ENCODE results near the gene HS6ST1. TPM values are rescaled to one million over a fixed set of nuclear protein-coding genes. Genes with fewer than 3 reads are reported as not detected.

The HS6ST1 gene
- total RNA-seq, 4 donors from 2014 or later = 44.6 to 63.3 (median 53.5) TPM

DNA sequence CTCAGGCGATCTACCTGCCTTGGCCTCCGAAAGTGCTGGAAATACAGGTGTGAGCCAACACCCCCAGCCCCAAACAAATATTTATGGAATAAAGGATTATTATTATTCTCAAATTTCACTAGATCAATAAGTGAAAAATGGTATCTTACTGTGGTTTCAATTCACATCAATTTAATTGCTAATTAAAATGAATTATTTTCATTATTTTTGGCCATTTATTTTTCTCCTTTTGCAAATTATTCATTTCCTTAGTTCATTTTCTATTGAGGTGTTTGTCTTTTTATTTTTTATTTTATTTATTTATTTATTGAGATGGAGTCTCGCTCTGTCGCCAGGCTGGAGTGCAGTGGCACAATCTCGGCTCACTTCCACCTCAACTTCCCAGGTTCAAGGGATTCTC, 11.9 kb upstream of the HS6ST1 start:
- in situ Hi-C loops (cut with MboI; ENCODE audit: low sequenced_read_pairs in 4 of 4) (no loop called here), intact Hi-C loops (cut with DNase I; ENCODE audit: low total_unique reads) (no loop called here)
- no peak for ATAC-seq
- Histone ChIP-seq H3K9me3 (peaks cover 0 to 8% (median 0%) of the 10 kb centered on the region in 3 donors), H3K36me3 (no peaks in the 10 kb centered on the region), H3K27ac (no peak overlapping the region), H3K4me3 (no peak overlapping the region), H3K4me1 (peaks cover 3 to 5% of the 10 kb centered on the region in 2 donors), H3K27me3 (no peaks in the 10 kb centered on the region)
- TF ChIP-seq POLR2A (IDR thresholded peaks at IDR 0.05) = no peak
- TF ChIP-seq, protein P1, sequence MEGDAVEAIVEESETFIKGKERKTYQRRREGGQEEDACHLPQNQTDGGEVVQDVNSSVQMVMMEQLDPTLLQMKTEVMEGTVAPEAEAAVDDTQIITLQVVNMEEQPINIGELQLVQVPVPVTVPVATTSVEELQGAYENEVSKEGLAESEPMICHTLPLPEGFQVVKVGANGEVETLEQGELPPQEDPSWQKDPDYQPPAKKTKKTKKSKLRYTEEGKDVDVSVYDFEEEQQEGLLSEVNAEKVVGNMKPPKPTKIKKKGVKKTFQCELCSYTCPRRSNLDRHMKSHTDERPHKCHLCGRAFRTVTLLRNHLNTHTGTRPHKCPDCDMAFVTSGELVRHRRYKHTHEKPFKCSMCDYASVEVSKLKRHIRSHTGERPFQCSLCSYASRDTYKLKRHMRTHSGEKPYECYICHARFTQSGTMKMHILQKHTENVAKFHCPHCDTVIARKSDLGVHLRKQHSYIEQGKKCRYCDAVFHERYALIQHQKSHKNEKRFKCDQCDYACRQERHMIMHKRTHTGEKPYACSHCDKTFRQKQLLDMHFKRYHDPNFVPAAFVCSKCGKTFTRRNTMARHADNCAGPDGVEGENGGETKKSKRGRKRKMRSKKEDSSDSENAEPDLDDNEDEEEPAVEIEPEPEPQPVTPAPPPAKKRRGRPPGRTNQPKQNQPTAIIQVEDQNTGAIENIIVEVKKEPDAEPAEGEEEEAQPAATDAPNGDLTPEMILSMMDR (IDR thresholded peaks at IDR 0.05 in 4 of 5, conservative IDR thresholded peaks at IDR 0.05 in 1 of 5) = no peak
- no peak for DNase-seq

GRCh38 chr2:128329607-128330006, 10.9 kb upstream of the HS6ST1 start:
- in situ Hi-C loops (cut with MboI; ENCODE audit: low sequenced_read_pairs in 4 of 4) = no loop called here
- peaks cover 0 to 8% (median 0%) of the 10 kb centered on the region in 3 donors for H3K9me3 ChIP-seq
- intact Hi-C loops (cut with DNase I; ENCODE audit: low total_unique reads) = loop anchor here (10.0 kb wide), 4 partner anchors 135 to 1855 kb away; partner anchors contain the start of genes MZT2B, SMPD4 and UGGT1
- H3K27me3 ChIP-seq = no peaks in the 10 kb centered on the region
- no peak overlapping the region for H3K27ac ChIP-seq
- H3K36me3 ChIP-seq = no peaks in the 10 kb centered on the region
- H3K4me1 ChIP-seq = peaks cover 7 to 9% of the 10 kb centered on the region in 2 donors
- H3K4me3 ChIP-seq = no peak overlapping the region
- TF ChIP-seq POLR2A (IDR thresholded peaks at IDR 0.05) = no peak
- TF ChIP-seq, protein P1 (IDR thresholded peaks at IDR 0.05 in 4 of 5, conservative IDR thresholded peaks at IDR 0.05 in 1 of 5) = no peak
- DNase-seq (no peak), ATAC-seq (no peak)

DNA sequence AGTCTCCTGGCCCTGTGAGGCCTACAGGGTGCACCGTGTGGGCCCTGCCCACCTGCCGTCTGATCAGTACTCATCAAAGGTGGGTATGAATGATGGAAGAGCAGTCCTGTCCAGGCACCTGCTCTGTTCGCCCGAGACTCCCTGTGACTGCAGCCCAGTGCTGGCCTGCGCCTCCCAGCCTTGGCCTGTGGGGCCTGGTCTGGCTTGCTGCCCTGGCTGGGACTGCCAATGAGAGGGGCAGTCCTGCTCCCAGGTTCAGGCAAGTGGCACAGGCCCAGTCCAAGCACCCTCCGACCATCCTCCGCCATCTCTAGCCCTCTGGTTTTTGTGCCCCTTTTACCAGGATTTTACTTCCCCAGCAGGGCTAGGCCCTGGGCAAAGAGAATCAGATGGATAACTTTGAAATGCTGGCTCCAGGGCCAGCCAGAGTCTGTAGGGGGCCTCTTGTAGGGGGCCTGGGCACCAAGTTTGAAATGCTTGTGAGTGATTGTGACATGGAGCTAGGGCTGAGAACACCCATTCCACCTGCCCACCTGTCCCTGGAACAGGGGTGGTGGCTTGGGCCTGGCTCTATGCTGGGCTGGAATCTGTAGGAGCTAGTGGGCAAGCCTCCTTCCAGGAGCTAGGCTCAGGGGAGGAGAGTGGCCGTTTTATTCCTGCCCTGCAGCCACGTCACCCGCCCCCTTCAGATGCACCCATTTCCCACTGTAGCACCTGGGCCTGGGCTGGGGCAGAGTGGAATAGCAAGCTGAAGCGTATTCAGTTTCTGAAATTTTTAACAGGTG, 8.7 kb upstream of the HS6ST1 start:
- no peak for ATAC-seq
- Histone ChIP-seq H3K4me1 (peaks cover 7 to 13% of the 10 kb centered on the region in 2 donors), H3K4me3 (no peak overlapping the region), H3K27me3 (no peaks in the 10 kb centered on the region), H3K27ac (no peak overlapping the region), H3K36me3 (no peaks in the 10 kb centered on the region), H3K9me3 (peaks cover 0 to 4% (median 0%) of the 10 kb centered on the region in 3 donors)
- intact Hi-C loops (cut with DNase I; ENCODE audit: low total_unique reads) = loop anchor here (10.0 kb wide), 4 partner anchors 137 to 1857 kb away; partner anchors contain the start of genes MZT2B, SMPD4 and UGGT1
- no peak for TF ChIP-seq POLR2A (IDR thresholded peaks at IDR 0.05)
- TF ChIP-seq, protein P1 (IDR thresholded peaks at IDR 0.05 in 4 of 5, conservative IDR thresholded peaks at IDR 0.05 in 1 of 5) = no peak
- in situ Hi-C loops (cut with MboI; ENCODE audit: low sequenced_read_pairs in 4 of 4) = no loop called here
- DNase-seq = no peak

DNA sequence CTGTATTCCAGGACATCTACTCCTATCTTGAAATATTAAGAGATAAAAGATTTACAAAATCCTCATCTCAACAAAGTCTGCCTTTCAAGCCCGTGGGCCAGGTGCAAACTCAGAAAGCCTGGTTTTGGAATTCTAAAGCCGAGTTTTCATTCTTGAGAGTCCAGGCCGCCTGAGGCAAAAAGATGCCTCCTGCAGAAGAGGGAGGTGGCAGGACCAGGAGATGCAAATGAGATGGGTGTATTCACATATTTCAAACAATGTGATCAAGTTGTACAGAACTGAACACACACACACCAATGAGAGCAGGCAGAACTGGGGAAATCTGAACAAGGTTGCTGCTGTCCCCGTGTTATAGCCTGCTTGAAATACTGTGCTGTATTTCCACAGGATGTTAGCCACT, 7.7 kb upstream of the HS6ST1 start:
- peaks cover 11 to 17% of the 10 kb centered on the region in 2 donors for H3K4me1 ChIP-seq
- in situ Hi-C loops (cut with MboI; ENCODE audit: low sequenced_read_pairs in 4 of 4) (no loop called here), intact Hi-C loops (cut with DNase I; ENCODE audit: low total_unique reads) (loop anchor here (10.0 kb wide), 4 partner anchors 138 to 1858 kb away; partner anchors contain the start of genes MZT2B, SMPD4 and UGGT1)
- H3K9me3 ChIP-seq = no peaks in the 10 kb centered on the region
- H3K36me3 ChIP-seq = no peaks in the 10 kb centered on the region
- ATAC-seq (no peak), DNase-seq (no peak)
- TF ChIP-seq, protein P1 (IDR thresholded peaks at IDR 0.05 in 4 of 5, conservative IDR thresholded peaks at IDR 0.05 in 1 of 5) = no peak
- TF ChIP-seq POLR2A (IDR thresholded peaks at IDR 0.05) = no peak
- no peak overlapping the region for H3K27ac ChIP-seq
- no peak overlapping the region for H3K4me3 ChIP-seq
- H3K27me3 ChIP-seq = no peaks in the 10 kb centered on the region
